Caco-2 (cell line): Measurements from ENCODE around the gene PAPPA. TPM values are rescaled to one million over a fixed set of nuclear protein-coding genes. Genes with fewer than 3 reads are reported as not detected.

Experiments
- BruUV-seq: library from RNA; stranded (reverse); fragments of 400-500 nt; replicated peaks from 2 replicates; lab custom pipeline; 2021; lab: Mats Ljungman, UMichigan
- CTCF ChIA-PET: fragments of 300-600 bp; sonication (Branson Sonifier 250); formaldehyde crosslinking; loops from one replicate; lab custom pipeline; 2022; ENCODE audit warnings: antibody characterized with exemption; lab: Charles Lee
- POLR2A ChIA-PET: fragments of 300-600 bp; sonication (Branson Sonifier 250); formaldehyde crosslinking; loops from one replicate; lab custom pipeline; 2022; ENCODE audit warnings: antibody characterized with exemption; lab: Charles Lee
- DNase-seq, 2 experiments: peaks; one replicate each; pipeline versions ENCODE4 v3.0.0 to v3.0.0-alpha.2; 2020 to 2022
- H3K27me3 ChIP-seq: replicated peaks from 2 replicates; pipeline ENCODE4 v1.6.0; 2011; ENCODE audit warnings: low read length; ENCODE audit not compliant: control insufficient read depth, insufficient read depth
- H3K36me3 ChIP-seq: 2 replicates; pipeline ENCODE4 v1.5.1; 2011; ENCODE audit warnings: low read length; ENCODE audit not compliant: control insufficient read depth, insufficient read depth
- H3K4me1 ChIP-seq: fragments of 250-450 bp; sonication (Bioruptor Pico); 2 replicates; pipeline ENCODE4 v1.5.1; 2020; ENCODE audit warnings: mild to moderate bottlenecking
- H3K4me3 ChIP-seq: 2 replicates; pipeline ENCODE4 v1.5.1; 2011; ENCODE audit warnings: low read depth, mild to moderate bottlenecking, control low read depth, low read length
- H3K9me3 ChIP-seq: fragments of 250-450 bp; sonication (Bioruptor Pico); 2 replicates; pipeline ENCODE4 v1.5.1; 2020; ENCODE audit warnings: mild to moderate bottlenecking, moderate library complexity
- H3K27ac Mint-ChIP-seq: one replicate; pipeline ENCODE4 v1.8.0; 2022; ENCODE audit warnings: mixed read lengths; ENCODE audit not compliant: unreplicated experiment
- H3K27me3 Mint-ChIP-seq: one replicate; pipeline ENCODE4 v1.8.0; 2022; ENCODE audit warnings: mixed read lengths; ENCODE audit not compliant: insufficient read depth, unreplicated experiment
- H3K36me3 Mint-ChIP-seq: one replicate; pipeline ENCODE4 v1.8.0; 2022; ENCODE audit warnings: mild to moderate bottlenecking, mixed read lengths; ENCODE audit not compliant: insufficient read depth, unreplicated experiment
- H3K4me1 Mint-ChIP-seq: one replicate; pipeline ENCODE4 v1.8.0; 2022; ENCODE audit warnings: low read depth, mixed read lengths; ENCODE audit not compliant: unreplicated experiment
- H3K4me3 Mint-ChIP-seq: one replicate; pipeline ENCODE4 v1.8.0; 2022; ENCODE audit warnings: mild to moderate bottlenecking, moderate library complexity, mixed read lengths; ENCODE audit not compliant: unreplicated experiment
- H3K9me3 Mint-ChIP-seq: one replicate; pipeline ENCODE4 v1.8.0; 2022; ENCODE audit warnings: mixed read lengths; ENCODE audit not compliant: unreplicated experiment
- CTCF ChIP-seq, 2 experiments: fragments of 200-600 bp in 1 of 2; IDR thresholded peaks; 1 replicate in 1 of 2; 2 replicates in 1 of 2; pipeline versions ENCODE4 v1.5.1 to v1.8.0; 2011 to 2022; ENCODE audit warnings: antibody characterized with exemption in 1 of 2, control low read depth in 1 of 2, inconsistent platforms in 1 of 2, low read depth in 1 of 2, low read length in 1 of 2, mild to moderate bottlenecking in 1 of 2, moderate library complexity in 1 of 2; ENCODE audit not compliant: insufficient read depth in 1 of 2, severe bottlenecking in 1 of 2, unreplicated experiment in 1 of 2
- intact Hi-C: fragments of 100-400 bp; cut with micrococcal nuclease; formaldehyde crosslinking; loops from one replicate; pipeline ENCODE4 v1.10.0; 2022; ENCODE audit not compliant: unreplicated experiment
- total RNA-seq: library from RNA; stranded (reverse); gene quantifications from 2 replicates; pipeline ENCODE4 v1.2.3, GENCODE V29; 2022

Gene PAPPA
- total RNA-seq, 1 experiment from 2014 or later = not detected

GRCh38 chr9:116337015-116337414 is 183.4 kb downstream of the PAPPA start:
- no peak for DNase-seq
- intact Hi-C loops = loop anchor here (10.0 kb wide), 2 partner anchors 172 to 308 kb away; no protein-coding TSS in a partner anchor
- Mint-ChIP-seq H3K9me3 (no peaks in the 10 kb centered on the region), H3K36me3 (no peaks in the 10 kb centered on the region), H3K4me3 (no peak overlapping the region), H3K4me1 (peaks cover 5% of the 10 kb centered on the region), H3K27ac (no peak overlapping the region), H3K27me3 (peaks cover 15% of the 10 kb centered on the region)
- ChIA-PET POLR2A (no interaction called here), CTCF (no interaction called here)
- no peak overlapping the region for H3K4me3 ChIP-seq
- H3K36me3 ChIP-seq = no peaks in the 10 kb centered on the region
- no TSS peak for BruUV-seq
- no peaks in the 10 kb centered on the region for H3K4me1 ChIP-seq
- no peaks in the 10 kb centered on the region for H3K9me3 ChIP-seq
- H3K27me3 ChIP-seq = no peaks in the 10 kb centered on the region
- no peak for TF ChIP-seq CTCF (IDR thresholded peaks at IDR 0.05; ENCODE audit: insufficient read depth in 1 of 2, low read depth in 1 of 2, low read length in 1 of 2, severe bottlenecking in 1 of 2, unreplicated experiment in 1 of 2)

DNA sequence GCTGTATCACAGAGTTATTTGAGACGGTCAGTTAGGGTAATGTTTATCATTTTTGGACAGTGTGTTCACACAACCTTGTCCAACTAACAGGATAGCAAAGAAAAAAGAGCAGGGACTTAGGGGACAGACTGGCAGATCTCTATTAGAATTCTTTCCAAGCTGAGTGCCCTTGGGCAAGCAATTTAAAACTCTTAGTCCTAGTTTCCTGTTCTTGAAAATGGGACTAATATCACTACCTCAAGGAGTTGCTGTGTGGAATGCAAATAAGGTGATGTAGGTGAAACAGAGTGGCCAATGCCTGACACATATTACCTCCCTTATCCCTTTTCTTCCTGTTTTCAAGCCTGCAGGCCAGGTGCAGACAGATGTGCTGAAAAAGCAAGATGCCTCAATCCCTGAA is 186.7 kb downstream of the PAPPA start:
- Mint-ChIP-seq H3K4me1 (peaks cover 10% of the 10 kb centered on the region), H3K4me3 (no peak overlapping the region), H3K9me3 (no peaks in the 10 kb centered on the region), H3K27ac (no peak overlapping the region), H3K36me3 (no peaks in the 10 kb centered on the region), H3K27me3 (peaks cover 8% of the 10 kb centered on the region)
- H3K27me3 ChIP-seq = no peaks in the 10 kb centered on the region
- no peaks in the 10 kb centered on the region for H3K36me3 ChIP-seq
- intact Hi-C loops = no loop called here
- H3K4me3 ChIP-seq = no peak overlapping the region
- H3K4me1 ChIP-seq = 0 out of 2 replicates have a peak, but pooled peaks cover under 1% of the 10 kb centered on the region
- ChIA-PET CTCF (no interaction called here), POLR2A (no interaction called here)
- no TSS peak for BruUV-seq
- no peak for TF ChIP-seq CTCF (IDR thresholded peaks at IDR 0.05; ENCODE audit: insufficient read depth in 1 of 2, low read depth in 1 of 2, low read length in 1 of 2, severe bottlenecking in 1 of 2, unreplicated experiment in 1 of 2)
- no peak for DNase-seq
- no peaks in the 10 kb centered on the region for H3K9me3 ChIP-seq

GRCh38 chr9:116342061-116342460 is 188.5 kb downstream of the PAPPA start:
- H3K4me3 Mint-ChIP-seq = no peak overlapping the region
- no peaks in the 10 kb centered on the region for H3K36me3 ChIP-seq
- POLR2A ChIA-PET = no interaction called here
- TF ChIP-seq CTCF (IDR thresholded peaks at IDR 0.05; ENCODE audit: insufficient read depth in 1 of 2, low read depth in 1 of 2, low read length in 1 of 2, severe bottlenecking in 1 of 2, unreplicated experiment in 1 of 2) = no peak
- no peak overlapping the region for H3K27ac Mint-ChIP-seq
- peaks cover 11% of the 10 kb centered on the region for H3K4me1 ChIP-seq
- H3K9me3 Mint-ChIP-seq = no peaks in the 10 kb centered on the region
- H3K27me3 ChIP-seq = no peaks in the 10 kb centered on the region
- peaks cover 18% of the 10 kb centered on the region for H3K4me1 Mint-ChIP-seq
- BruUV-seq = no TSS peak
- CTCF ChIA-PET = no interaction called here
- DNase-seq = no peak
- H3K9me3 ChIP-seq = no peaks in the 10 kb centered on the region
- no peak overlapping the region for H3K4me3 ChIP-seq
- intact Hi-C loops = no loop called here
- H3K36me3 Mint-ChIP-seq = no peaks in the 10 kb centered on the region
- H3K27me3 Mint-ChIP-seq = peaks cover 8% of the 10 kb centered on the region
